IPS-18a (cell line): ENCODE results near the gene FAM9C.
A peak's percentile ranks its signal among the peaks of the same experiment; 100 is the strongest.

Experiments used
- H3K27ac ChIP-seq: one replicate; pipeline ENCODE4 v1.5.1; 2013; ENCODE audit warnings: low read length
- H3K27me3 ChIP-seq: one replicate; pipeline ENCODE4 v1.6.1; 2013; ENCODE audit warnings: mild to moderate bottlenecking, low read length; ENCODE audit not compliant: control insufficient read depth, insufficient read depth
- H3K36me3 ChIP-seq: one replicate; pipeline ENCODE4 v1.6.1; 2013; ENCODE audit warnings: low read depth, low read length; ENCODE audit not compliant: control insufficient read depth
- H3K4me1 ChIP-seq: one replicate; pipeline ENCODE4 v1.6.1; 2013; ENCODE audit warnings: low read depth, low read length; ENCODE audit not compliant: control insufficient read depth
- H3K4me3 ChIP-seq: one replicate; pipeline ENCODE4 v1.5.1; 2013; ENCODE audit warnings: low read length
- H3K9ac ChIP-seq: one replicate; pipeline ENCODE4 v1.6.1; 2013; ENCODE audit warnings: mild to moderate bottlenecking, low read length, moderate library complexity
- H3K9me3 ChIP-seq: one replicate; pipeline ENCODE4 v1.6.1; 2013; ENCODE audit warnings: low read depth, low read length; ENCODE audit not compliant: control insufficient read depth

The FAM9C gene

DNA sequence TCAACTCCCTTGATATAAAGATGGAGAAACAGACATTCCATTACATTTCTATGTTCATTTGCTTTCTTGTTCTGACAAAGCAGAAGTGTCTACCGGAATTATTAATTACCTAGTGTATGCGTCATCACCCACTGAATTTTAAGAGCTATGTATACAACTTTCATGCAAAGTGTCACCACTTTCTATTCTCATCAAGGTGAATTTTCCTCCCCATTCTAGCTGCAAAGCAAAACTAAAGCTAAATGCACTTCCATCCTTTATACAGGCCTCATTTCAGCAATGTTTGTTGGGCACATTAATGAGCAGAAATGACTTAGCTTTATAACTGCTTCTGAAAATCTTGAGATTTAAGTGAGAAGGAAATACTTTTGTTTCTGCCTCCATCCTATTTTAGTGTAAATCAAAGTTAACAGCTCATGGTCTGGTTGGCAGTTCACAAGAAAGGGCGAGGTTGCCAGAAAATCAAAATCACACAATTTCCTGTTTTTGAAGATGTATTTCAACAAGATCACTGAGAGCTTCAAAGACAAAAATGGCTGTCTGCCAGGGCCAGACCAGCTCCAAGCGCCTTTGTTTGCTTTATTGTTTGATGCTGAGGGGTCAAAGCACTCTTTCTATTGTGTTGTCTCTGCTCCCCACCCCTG lies 7.2 kb upstream of the FAM9C start:
- no peaks in the 10 kb centered on the region for H3K27me3 ChIP-seq
- no peaks in the 10 kb centered on the region for H3K4me1 ChIP-seq
- no peak overlapping the region for H3K9ac ChIP-seq
- no peaks in the 10 kb centered on the region for H3K36me3 ChIP-seq
- H3K27ac ChIP-seq: no peak overlapping the region
- no peaks in the 10 kb centered on the region for H3K9me3 ChIP-seq
- H3K4me3 ChIP-seq: no peak overlapping the region

DNA sequence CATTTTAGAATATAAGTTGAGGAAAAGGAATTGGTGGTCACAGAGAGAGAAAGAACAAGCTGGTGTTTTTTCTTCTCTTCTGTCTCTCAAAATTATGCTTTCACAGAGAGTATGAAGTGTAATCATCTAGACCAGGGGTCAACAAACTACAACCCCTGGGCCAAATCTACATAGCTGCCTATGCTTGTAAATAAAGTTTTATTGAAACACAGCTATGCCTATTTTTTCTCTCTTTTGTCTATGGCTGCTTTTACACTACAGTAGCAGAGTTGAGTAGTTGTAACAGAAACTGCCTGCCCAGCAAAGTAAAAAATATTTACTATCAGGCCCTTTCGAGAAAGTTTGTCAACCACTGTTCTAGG lies 6.7 kb upstream of the FAM9C start:
- Histone ChIP-seq H3K9me3 (no peaks in the 10 kb centered on the region), H3K27ac (no peak overlapping the region), H3K27me3 (no peaks in the 10 kb centered on the region), H3K9ac (no peak overlapping the region), H3K4me1 (no peaks in the 10 kb centered on the region), H3K4me3 (no peak overlapping the region), H3K36me3 (no peaks in the 10 kb centered on the region)

DNA sequence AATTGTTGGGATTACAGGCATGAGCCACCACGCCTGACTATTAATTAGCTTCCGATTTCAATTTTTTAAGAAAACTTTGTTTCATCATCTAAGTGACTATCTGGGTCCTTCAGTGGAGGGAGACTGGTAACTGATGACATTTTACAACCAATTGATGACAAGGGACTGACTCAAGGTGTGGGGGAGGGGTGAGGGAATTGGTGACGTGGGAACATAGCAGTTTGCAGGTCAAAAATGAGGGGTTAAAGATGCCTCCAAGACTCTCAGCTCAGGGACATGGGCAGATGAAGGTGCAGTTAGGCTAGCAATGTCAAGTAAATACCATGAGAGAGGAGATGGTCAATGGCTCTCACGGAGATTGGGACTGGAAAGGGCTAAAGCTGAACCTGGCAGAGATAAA lies 5.7 kb upstream of the FAM9C start:
- H3K27ac ChIP-seq: no peak overlapping the region
- no peaks in the 10 kb centered on the region for H3K36me3 ChIP-seq
- H3K4me1 ChIP-seq: no peaks in the 10 kb centered on the region
- no peak overlapping the region for H3K9ac ChIP-seq
- no peaks in the 10 kb centered on the region for H3K9me3 ChIP-seq
- H3K4me3 ChIP-seq: no peak overlapping the region
- no peaks in the 10 kb centered on the region for H3K27me3 ChIP-seq

DNA sequence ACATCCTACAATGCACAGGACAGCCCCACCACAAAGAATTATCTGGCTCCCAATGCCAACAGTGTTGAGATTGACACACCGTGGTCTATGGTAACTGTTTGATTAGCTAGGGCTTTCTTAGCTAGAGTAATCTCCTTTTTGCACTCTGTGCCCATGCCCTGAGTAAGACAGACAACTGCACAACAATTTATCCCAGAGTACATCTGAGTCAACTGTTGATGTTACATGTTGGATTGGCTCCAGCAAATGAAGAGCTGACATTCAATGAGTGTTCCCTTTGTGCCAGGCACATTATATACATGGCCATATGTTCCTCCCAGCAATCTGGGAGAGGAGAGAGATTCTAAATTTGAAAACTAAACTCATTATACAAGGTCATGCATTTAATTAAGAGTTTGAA lies 3.9 kb upstream of the FAM9C start:
- Histone ChIP-seq H3K4me1 (no peaks in the 10 kb centered on the region), H3K9me3 (no peaks in the 10 kb centered on the region)

DNA sequence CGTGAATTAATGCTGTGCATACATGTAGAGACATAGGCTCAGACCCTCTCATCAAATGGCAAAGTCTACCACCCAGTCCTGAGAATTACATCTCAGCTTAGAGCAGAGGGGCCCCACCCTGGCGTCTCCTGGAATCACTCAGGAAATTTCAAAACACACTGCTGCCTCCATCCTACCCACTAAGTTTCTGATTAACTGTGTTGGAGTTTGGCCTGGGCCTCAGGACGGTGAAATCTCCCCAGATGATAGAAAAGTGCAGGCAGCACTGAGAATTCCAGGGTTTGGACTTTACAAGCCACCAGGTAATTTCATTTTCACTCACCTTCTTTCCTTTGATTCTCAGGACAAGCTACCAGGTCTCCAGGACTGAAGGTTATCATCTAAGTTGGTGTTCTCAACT lies 3.3 kb upstream of the FAM9C start:
- Histone ChIP-seq H3K36me3 (no peaks in the 10 kb centered on the region), H3K4me3 (no peak overlapping the region), H3K27ac (no peak overlapping the region), H3K27me3 (no peaks in the 10 kb centered on the region), H3K9me3 (no peaks in the 10 kb centered on the region), H3K4me1 (no peaks in the 10 kb centered on the region), H3K9ac (no peak overlapping the region)

More for the DNA sequence above, 3.9 kb upstream of the FAM9C start:
- no peaks in the 10 kb centered on the region for H3K36me3 ChIP-seq
- H3K4me3 ChIP-seq: no peak overlapping the region
- H3K27ac ChIP-seq: no peak overlapping the region
- no peaks in the 10 kb centered on the region for H3K27me3 ChIP-seq
- no peak overlapping the region for H3K9ac ChIP-seq

DNA sequence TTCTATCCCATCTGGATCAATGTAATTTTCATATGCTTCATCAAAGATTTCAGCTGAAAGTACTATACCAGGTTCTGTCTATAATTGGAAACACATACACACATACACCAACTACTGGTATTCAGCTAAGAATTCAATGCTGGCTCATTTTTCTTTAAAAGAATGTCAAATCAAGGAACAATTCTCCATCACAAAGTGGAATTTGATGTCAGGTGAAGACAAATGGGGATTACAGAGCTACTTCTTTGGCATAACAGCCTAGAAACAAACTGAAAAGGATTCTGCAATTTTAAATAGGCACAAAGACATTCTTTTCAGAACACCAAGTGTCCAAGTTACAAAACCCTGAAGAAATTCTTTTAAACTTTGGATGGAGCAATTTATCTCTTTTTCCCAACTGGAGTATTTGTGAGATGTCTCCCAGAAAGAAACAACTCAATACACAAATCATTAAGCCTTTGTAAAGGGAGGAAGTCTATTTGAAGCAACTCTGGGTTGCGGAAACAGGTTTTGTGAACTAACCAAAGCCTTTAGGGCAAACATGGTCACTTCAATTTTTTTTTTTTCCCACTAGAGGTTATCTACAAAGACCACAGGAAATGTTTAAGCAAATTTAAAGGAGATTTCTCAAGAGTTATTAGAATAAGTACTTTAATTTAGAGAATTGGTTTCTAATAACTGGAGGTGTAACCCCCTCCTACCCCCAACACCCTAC lies 1.9 kb upstream of the FAM9C start:
- Histone ChIP-seq H3K4me1 (no peaks in the 10 kb centered on the region), H3K27ac (no peak overlapping the region), H3K9me3 (no peaks in the 10 kb centered on the region), H3K9ac (no peak overlapping the region), H3K4me3 (no peak overlapping the region), H3K36me3 (no peaks in the 10 kb centered on the region), H3K27me3 (no peaks in the 10 kb centered on the region)

DNA sequence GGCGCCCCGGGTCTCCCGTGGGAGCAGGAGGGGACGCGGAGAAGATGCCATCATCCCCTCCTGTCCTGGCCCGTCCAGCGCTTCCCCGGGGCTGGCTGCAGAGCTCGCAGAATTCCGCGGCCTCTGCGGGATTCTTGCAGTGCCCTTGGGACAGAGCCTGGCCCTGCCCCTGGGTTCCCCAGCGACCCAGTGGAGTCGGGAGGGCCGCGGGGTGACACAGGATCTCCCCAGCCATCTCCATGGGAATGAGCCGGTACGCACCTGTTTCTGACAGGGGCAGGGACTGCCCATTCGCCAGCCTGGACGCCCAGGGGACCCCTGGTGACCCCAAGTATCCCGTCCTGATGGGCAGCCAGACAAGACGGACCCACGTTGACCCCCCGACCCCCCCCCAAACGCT lies 482 bp downstream of the FAM9C start:
- Histone ChIP-seq H3K27ac (no peak overlapping the region), H3K9ac (no peak overlapping the region), H3K4me3 (no peak overlapping the region), H3K4me1 (no peaks in the 10 kb centered on the region), H3K36me3 (no peaks in the 10 kb centered on the region), H3K9me3 (no peaks in the 10 kb centered on the region), H3K27me3 (no peaks in the 10 kb centered on the region)

DNA sequence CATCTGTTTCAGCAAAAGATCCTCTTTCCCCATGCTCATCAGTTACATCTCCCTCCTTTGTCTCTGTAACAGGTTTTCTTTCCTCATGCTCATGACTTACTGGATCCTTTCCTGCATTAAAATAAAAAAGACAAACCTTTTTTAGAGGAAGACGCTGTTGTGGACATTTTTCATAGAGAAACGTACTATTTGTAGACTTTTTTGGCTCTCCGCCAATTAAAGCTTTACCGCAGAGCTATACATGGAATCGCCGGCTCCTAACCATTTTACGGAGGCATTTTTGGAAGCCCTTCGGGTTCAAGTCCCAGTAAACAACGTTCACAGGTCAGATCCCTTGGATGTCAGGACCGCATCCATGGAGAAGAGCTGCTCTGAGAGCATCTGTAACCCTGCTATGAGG lies 1.3 kb downstream of the FAM9C start:
- no peaks in the 10 kb centered on the region for H3K36me3 ChIP-seq
- no peaks in the 10 kb centered on the region for H3K4me1 ChIP-seq
- no peak overlapping the region for H3K9ac ChIP-seq
- no peak overlapping the region for H3K27ac ChIP-seq
- H3K27me3 ChIP-seq: no peaks in the 10 kb centered on the region
- H3K4me3 ChIP-seq: no peak overlapping the region
- H3K9me3 ChIP-seq: no peaks in the 10 kb centered on the region

DNA sequence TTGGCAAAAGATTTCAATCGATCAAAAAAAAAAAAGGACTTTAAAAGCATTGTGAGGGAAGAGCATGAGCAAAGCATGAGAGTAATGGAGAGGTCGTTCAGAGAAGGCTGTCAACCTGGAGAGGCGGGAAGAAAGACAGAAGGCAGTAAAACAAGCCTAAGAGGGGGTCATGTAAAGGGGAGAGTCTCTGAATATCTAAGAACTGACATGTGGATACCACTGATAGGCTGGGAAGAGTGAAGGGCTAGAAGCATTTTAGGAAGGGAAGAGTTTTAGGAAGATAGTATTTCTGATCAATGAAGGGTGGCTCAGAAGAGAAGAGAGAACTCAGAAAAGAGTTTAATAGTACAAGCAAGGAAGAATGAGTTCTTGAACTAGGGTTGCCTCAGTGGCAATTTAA lies 7.5 kb downstream of the FAM9C start:
- no peaks in the 10 kb centered on the region for H3K36me3 ChIP-seq
- H3K9ac ChIP-seq: no peak overlapping the region
- no peaks in the 10 kb centered on the region for H3K4me1 ChIP-seq
- H3K4me3 ChIP-seq: no peak overlapping the region
- H3K27me3 ChIP-seq: no peaks in the 10 kb centered on the region
- no peak overlapping the region for H3K27ac ChIP-seq
- H3K9me3 ChIP-seq: no peaks in the 10 kb centered on the region

DNA sequence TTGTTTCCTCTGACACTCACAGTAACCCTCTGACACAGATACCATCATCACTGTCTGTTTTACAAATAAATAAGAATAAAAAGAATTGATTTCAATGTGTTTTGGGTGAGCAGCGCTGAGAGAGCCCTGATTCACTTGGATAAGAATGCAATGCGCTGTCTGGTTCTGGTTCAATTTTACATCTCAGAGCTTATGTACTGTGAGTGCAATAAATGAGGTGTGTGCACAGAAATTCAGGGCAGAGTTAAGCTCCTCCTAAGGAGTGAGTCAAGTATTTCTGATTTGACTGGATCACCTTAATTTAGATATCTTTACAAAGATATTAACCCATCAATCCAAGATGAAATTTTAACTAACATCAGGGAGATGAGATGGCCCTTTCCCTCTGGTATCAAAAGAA lies 11.2 kb downstream of the FAM9C start:
- Histone ChIP-seq H3K36me3 (no peaks in the 10 kb centered on the region), H3K27ac (no peak overlapping the region), H3K4me1 (peaks cover 28% of the 10 kb centered on the region), H3K9me3 (no peaks in the 10 kb centered on the region), H3K27me3 (no peaks in the 10 kb centered on the region), H3K9ac (no peak overlapping the region), H3K4me3 (no peak overlapping the region)

DNA sequence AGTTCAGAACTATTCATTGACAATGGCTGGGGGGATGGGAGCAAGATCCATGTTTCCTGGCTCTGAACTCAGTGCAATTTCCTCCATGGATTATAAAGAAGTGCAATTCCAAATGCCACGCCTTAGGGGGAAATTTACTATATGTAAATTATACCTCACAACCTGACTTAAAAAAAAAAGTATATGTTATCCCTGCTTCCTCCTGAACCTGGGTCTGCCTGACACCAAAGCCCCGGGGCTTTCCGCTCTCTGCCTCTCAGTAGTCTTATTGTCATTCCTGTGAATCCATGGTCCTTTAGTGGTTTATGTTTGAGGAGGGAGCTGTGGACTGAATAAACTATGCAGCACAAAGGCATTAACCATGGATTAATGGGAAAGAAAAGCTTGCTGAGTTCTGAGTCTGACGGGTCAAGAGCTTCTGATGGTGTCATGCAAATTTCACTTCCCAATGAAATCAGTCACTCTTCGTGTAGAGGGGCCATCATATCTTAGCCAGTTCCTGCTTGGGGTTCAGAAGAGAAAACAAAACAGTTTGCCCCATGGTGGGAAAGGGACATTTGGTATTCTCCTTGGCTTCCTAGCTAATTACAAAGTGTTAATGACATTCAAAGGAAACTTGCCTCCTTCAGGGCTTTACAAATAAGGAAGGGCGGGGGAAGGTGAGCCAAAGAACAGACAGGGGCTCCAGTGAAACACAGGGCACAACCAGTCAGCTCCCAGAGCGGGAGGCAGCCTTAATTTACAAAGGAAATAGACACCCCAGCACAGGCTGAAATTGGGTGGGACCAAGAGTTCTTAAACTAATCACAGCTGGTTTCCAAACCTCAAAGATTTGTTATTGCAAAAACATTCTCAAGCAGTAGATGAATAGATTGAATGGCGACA lies 14.3 kb downstream of the FAM9C start:
- peak overlapping the region; percentile 66 for H3K27ac ChIP-seq
- H3K36me3 ChIP-seq: no peaks in the 10 kb centered on the region
- H3K27me3 ChIP-seq: no peaks in the 10 kb centered on the region
- peak overlapping the region; percentile 25 for H3K4me3 ChIP-seq
- peak overlapping the region; percentile 41 for H3K9ac ChIP-seq
- H3K4me1 ChIP-seq: peaks cover 29% of the 10 kb centered on the region
- H3K9me3 ChIP-seq: no peaks in the 10 kb centered on the region

DNA sequence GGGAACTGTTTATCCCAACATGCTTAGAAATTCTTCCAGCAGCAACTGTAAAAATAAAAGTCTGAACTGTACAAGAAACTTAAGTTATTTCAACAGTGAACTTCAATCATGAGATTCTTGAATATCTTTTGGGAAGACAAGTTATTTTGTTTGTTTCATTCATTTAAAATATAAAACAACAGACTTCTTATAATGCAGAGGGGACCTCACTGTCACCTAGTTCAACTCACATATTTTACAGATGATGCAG lies 14.9 kb downstream of the FAM9C start:
- Histone ChIP-seq H3K27me3 (no peaks in the 10 kb centered on the region), H3K4me3 (peak overlapping the region; percentile 25), H3K9ac (peak overlapping the region; percentile 41), H3K27ac (peak overlapping the region; percentile 66), H3K9me3 (no peaks in the 10 kb centered on the region), H3K36me3 (no peaks in the 10 kb centered on the region), H3K4me1 (peaks cover 29% of the 10 kb centered on the region)
